ENCODE results near the gene KRTAP5-9.

DNA sequence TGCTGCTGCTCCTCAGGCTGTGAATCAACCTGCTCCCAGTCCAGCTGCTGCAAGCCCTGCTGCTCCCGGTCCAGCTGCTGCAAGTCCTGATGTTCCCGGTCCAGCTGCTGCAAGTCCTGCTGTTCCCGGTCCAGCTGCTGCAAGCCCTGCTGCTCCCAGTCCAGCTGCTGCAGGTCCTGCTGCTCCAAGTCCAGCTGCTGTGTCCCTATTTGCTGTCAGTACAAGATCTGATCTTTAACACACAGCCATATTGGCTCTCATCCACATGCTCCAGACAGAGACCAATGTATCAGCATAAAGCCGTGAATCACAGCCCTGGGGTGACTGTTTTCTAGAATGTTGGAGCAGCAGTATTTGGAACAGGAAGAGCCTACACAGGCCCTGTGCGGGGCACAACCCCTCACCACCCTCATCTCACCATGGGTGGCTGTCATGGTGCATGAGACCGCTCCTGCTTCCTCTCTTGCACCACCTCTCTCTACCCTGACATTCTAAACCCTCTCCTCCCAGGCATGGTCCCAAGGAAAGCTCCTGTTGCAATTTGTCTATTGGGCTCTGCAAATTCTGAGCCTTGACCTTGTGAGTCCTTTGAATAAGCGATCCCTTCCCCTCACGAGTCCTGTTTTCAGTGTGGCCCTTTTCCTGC lies 20.6 kb downstream of the KRTAP5-9 start:
- TF ChIP-seq EP300 (IDR thresholded peaks at IDR 0.05; ENCODE audit: borderline replicate concordance) (no peak), RAD21 (IDR thresholded peaks at IDR 0.05; ENCODE audit: low read depth) (no peak), TAF1 (IDR thresholded peaks at IDR 0.05; ENCODE audit: low read depth) (no peak)
- TF ChIP-seq, protein P1, sequence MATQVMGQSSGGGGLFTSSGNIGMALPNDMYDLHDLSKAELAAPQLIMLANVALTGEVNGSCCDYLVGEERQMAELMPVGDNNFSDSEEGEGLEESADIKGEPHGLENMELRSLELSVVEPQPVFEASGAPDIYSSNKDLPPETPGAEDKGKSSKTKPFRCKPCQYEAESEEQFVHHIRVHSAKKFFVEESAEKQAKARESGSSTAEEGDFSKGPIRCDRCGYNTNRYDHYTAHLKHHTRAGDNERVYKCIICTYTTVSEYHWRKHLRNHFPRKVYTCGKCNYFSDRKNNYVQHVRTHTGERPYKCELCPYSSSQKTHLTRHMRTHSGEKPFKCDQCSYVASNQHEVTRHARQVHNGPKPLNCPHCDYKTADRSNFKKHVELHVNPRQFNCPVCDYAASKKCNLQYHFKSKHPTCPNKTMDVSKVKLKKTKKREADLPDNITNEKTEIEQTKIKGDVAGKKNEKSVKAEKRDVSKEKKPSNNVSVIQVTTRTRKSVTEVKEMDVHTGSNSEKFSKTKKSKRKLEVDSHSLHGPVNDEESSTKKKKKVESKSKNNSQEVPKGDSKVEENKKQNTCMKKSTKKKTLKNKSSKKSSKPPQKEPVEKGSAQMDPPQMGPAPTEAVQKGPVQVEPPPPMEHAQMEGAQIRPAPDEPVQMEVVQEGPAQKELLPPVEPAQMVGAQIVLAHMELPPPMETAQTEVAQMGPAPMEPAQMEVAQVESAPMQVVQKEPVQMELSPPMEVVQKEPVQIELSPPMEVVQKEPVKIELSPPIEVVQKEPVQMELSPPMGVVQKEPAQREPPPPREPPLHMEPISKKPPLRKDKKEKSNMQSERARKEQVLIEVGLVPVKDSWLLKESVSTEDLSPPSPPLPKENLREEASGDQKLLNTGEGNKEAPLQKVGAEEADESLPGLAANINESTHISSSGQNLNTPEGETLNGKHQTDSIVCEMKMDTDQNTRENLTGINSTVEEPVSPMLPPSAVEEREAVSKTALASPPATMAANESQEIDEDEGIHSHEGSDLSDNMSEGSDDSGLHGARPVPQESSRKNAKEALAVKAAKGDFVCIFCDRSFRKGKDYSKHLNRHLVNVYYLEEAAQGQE (IDR thresholded peaks at IDR 0.05; ENCODE audit: low read depth) = no peak
- TF ChIP-seq, protein P2, sequence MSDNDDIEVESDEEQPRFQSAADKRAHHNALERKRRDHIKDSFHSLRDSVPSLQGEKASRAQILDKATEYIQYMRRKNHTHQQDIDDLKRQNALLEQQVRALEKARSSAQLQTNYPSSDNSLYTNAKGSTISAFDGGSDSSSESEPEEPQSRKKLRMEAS (IDR thresholded peaks at IDR 0.05) = no peak
